Nephron (organoid): ENCODE results near the gene RGMB.
A peak's percentile ranks its signal among the peaks of the same experiment; 100 is the strongest.

Source experiments
- H3K27ac Mint-ChIP-seq, 3 experiments: 2 replicates each; pipeline ENCODE4 v1.8.0; 2020; ENCODE audit warnings: mixed read lengths in 3 of 3, mild to moderate bottlenecking in 2 of 3, moderate library complexity in 1 of 3
- H3K27me3 Mint-ChIP-seq: 2 replicates; pipeline ENCODE4 v1.8.0; 2021; ENCODE audit warnings: low read depth, mild to moderate bottlenecking, moderate library complexity, mixed read lengths
- H3K36me3 Mint-ChIP-seq: 2 replicates; pipeline ENCODE4 v1.8.0; 2020; ENCODE audit warnings: low read depth, mixed read lengths
- H3K4me1 Mint-ChIP-seq: 2 replicates; pipeline ENCODE4 v1.8.0; 2020; ENCODE audit warnings: mixed read lengths
- H3K4me3 Mint-ChIP-seq, 3 experiments: 2 replicates each; pipeline ENCODE4 v1.8.0; 2020; ENCODE audit warnings: mild to moderate bottlenecking in 3 of 3, mixed read lengths in 3 of 3, moderate library complexity in 2 of 3
- H3K9me3 Mint-ChIP-seq: 2 replicates; pipeline ENCODE4 v1.8.0; 2020; ENCODE audit warnings: mixed read lengths
- CTCF ChIP-seq, 3 experiments: fragments of 200-600 bp; sonication (generic); IDR thresholded peaks; one replicate each; pipeline ENCODE4 v1.5.0; 2021; ENCODE audit warnings: antibody characterized with exemption in 3 of 3; ENCODE audit not compliant: unreplicated experiment in 3 of 3

RGMB gene

DNA sequence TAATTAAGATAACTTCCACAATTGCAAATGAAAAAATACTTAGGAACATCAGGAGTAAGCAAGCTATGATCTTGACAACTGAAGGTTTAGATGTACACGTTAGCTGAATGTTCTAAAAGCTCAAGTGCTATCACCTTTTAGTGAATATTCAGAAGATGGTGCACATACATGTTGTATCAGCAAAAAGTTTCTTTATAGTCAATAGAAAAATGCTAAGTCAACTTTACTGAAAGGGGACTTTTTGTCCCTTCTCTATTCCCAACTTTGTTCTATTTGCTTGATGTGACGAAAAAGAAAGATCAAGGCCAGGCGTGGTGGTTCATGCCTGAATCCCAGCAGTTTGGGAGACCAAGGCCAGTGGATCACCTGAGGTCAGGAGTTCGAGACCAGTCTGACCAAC is 7.6 kb upstream of the RGMB start:
- Mint-ChIP-seq H3K27me3 (peaks cover 11% of the 10 kb centered on the region), H3K4me3 (no peak overlapping the region), H3K4me1 (peaks cover 20% of the 10 kb centered on the region), H3K9me3 (peaks cover 20% of the 10 kb centered on the region), H3K27ac (no peak overlapping the region), H3K36me3 (no peaks in the 10 kb centered on the region)
- no peak for TF ChIP-seq CTCF (IDR thresholded peaks at IDR 0.05; ENCODE audit: unreplicated experiment in 3 of 3)

DNA sequence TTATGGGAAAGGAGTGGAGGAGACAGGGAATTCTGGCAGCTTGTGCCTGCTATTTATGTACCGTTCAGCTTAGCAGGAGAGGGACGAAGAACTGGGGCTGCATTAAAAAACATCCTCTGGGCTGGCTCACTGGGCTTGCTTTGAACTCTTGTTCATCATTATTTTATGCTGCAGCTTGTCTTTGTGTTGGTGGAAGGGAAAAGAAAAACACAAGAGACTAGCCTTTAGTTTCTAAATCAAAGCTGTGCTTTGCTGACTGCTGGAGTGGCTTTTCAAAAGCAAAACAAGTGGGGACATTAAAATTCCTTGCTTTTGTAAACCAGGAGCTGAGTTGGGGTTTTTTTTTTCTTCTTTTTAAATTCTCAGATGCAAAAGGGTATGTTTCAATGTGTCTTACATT is 5.9 kb upstream of the RGMB start:
- H3K36me3 Mint-ChIP-seq, result no peaks in the 10 kb centered on the region

GRCh38 chr5:98768160-98768959 is 5.1 kb upstream of the RGMB start:
- H3K27me3 Mint-ChIP-seq, result peaks cover 11% of the 10 kb centered on the region
- peak; percentile 79 to 89 (median 86) for TF ChIP-seq CTCF (IDR thresholded peaks at IDR 0.05; ENCODE audit: unreplicated experiment in 3 of 3)
- H3K36me3 Mint-ChIP-seq, result no peaks in the 10 kb centered on the region
- peak overlapping the region; percentile 96 to 99 (median 98) for H3K4me3 Mint-ChIP-seq
- peaks cover 2% of the 10 kb centered on the region for H3K9me3 Mint-ChIP-seq
- peak overlapping the region; percentile 36 to 78 (median 49) for H3K27ac Mint-ChIP-seq
- H3K4me1 Mint-ChIP-seq, result peaks cover 32% of the 10 kb centered on the region

More for the DNA sequence above, 5.9 kb upstream of the RGMB start:
- no peak for TF ChIP-seq CTCF (IDR thresholded peaks at IDR 0.05; ENCODE audit: unreplicated experiment in 3 of 3)
- peak overlapping the region in 2 of 3 experiments; percentile 36 to 58 for H3K27ac Mint-ChIP-seq
- peaks cover 9% of the 10 kb centered on the region for H3K9me3 Mint-ChIP-seq
- peak overlapping the region; percentile 96 to 99 (median 98) for H3K4me3 Mint-ChIP-seq
- peaks cover 28% of the 10 kb centered on the region for H3K4me1 Mint-ChIP-seq
- peaks cover 11% of the 10 kb centered on the region for H3K27me3 Mint-ChIP-seq

- peak overlapping the region; percentile 96 to 99 (median 98) for H3K4me3 Mint-ChIP-seq
- TF ChIP-seq CTCF (IDR thresholded peaks at IDR 0.05; ENCODE audit: unreplicated experiment in 3 of 3), result no peak
- H3K36me3 Mint-ChIP-seq, result no peaks in the 10 kb centered on the region
- peaks cover 11% of the 10 kb centered on the region for H3K27me3 Mint-ChIP-seq
- H3K27ac Mint-ChIP-seq, result peak overlapping the region in 1 of 3 experiments; percentile 36
- H3K9me3 Mint-ChIP-seq, result no peaks in the 10 kb centered on the region
- H3K4me1 Mint-ChIP-seq, result peaks cover 32% of the 10 kb centered on the region
Observed at GRCh38 chr5:98768960-98769209, 4.6 kb upstream of the RGMB start.

DNA sequence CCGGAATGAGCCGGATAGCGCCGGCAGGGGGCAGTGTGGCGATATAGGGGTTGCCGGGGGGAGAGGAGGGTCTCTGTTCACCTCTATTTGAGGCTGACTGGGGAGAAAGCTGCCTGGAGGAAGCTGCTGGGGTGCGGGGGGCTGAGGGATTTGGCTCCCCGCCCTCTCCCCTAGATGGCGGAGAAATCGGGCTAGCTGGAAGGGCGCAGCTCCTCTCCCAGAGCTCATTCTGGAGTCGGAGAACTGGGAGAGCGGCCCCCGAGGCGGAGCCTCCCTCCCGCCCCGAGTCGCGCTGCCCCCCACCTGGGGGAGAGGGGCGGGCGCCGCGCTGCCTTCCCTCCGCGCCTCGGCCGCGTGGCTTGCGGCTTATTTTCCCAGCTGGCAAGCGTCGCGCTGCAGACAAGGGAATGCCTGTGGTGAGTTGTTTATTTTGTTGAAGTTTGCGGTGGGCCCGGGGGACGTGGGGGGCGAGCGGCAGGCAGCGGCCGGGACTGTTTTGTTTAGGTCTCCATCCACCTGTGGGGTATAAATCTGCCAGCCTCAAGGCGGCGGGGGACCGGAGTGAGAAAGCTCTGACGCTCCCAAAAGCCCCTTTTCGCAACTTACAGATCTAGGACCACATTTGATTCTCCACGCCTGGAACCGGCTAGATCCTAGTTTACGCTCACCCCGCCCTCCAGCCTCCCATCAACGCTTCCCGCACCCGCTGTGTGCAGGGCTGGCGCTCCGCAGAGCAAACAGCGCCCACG is 4.1 kb upstream of the RGMB start:
- H3K27ac Mint-ChIP-seq, result peak overlapping the region; percentile 70 to 93 (median 81)
- H3K36me3 Mint-ChIP-seq, result no peaks in the 10 kb centered on the region
- peaks cover 32% of the 10 kb centered on the region for H3K4me1 Mint-ChIP-seq
- peak overlapping the region; percentile 96 to 99 (median 98) for H3K4me3 Mint-ChIP-seq
- TF ChIP-seq CTCF (IDR thresholded peaks at IDR 0.05; ENCODE audit: unreplicated experiment in 3 of 3), result peak; percentile 63 to 70 (median 66)
- no peaks in the 10 kb centered on the region for H3K9me3 Mint-ChIP-seq
- peaks cover 11% of the 10 kb centered on the region for H3K27me3 Mint-ChIP-seq
